K562 (cell line): ENCODE data around the gene ZER1. TPM values are rescaled to one million over a fixed set of nuclear protein-coding genes. Genes with fewer than 3 reads are reported as not detected.

Source experiments
- ADNP ChIP-seq: fragments of 200-800 bp; sonication (Bioruptor generic); IDR thresholded peaks from 2 replicates; pipeline ENCODE4 v1.6.1; 2016; ENCODE audit warnings: missing genetic modification characterization, missing compliant biosample characterization
- BHLHE40 ChIP-seq: IDR thresholded peaks from 2 replicates; pipeline ENCODE4 v1.6.1; 2011; ENCODE audit warnings: low read length, improper control_type of control experiment
- CBFA2T2 ChIP-seq: fragments of 450-650 bp; conservative IDR thresholded peaks from 2 replicates; pipeline ENCODE4 v1.6.1; 2017; ENCODE audit warnings: mild to moderate bottlenecking
- FOXA3 ChIP-seq, 2 experiments: fragments of 450-650 bp in 1 of 2; sonication (generic) in 1 of 2; formaldehyde crosslinking; IDR thresholded peaks in 1 of 2; conservative IDR thresholded peaks in 1 of 2; 2 replicates each; pipeline versions ENCODE4 v1.4.0 to v1.8.0; 2020 to 2022; ENCODE audit warnings: mild to moderate bottlenecking in 2 of 2, missing genetic modification reagents in 1 of 2
- GABPB2 ChIP-seq: fragments of 250-450 bp; sonication (Bioruptor Pico); conservative IDR thresholded peaks from 2 replicates; pipeline ENCODE4 v1.5.1; 2021; ENCODE audit warnings: mild to moderate bottlenecking
- IFI16 ChIP-seq: fragments of 250-450 bp; sonication (Bioruptor Pico); IDR thresholded peaks from 2 replicates; pipeline ENCODE4 v2.1.2; 2022; ENCODE audit warnings: mild to moderate bottlenecking, inconsistent platforms
- JUNB ChIP-seq: fragments of 450-650 bp; formaldehyde crosslinking; conservative IDR thresholded peaks from 2 replicates; pipeline ENCODE4 v1.4.0; 2020; ENCODE audit warnings: mild to moderate bottlenecking
- NCOA1 ChIP-seq: fragments of 450-650 bp; IDR thresholded peaks from 2 replicates; pipeline ENCODE4 v1.6.1; 2016; ENCODE audit warnings: low read depth
- NEUROD1 ChIP-seq: fragments of 150-350 bp; IDR thresholded peaks from 2 replicates; pipeline ENCODE4 v1.6.1; 2014; ENCODE audit warnings: borderline replicate concordance, low read length, low read depth; ENCODE audit not compliant: partially characterized antibody
- OTX1 ChIP-seq: fragments of 450-650 bp; formaldehyde crosslinking; IDR thresholded peaks from 2 replicates; pipeline ENCODE4 v1.4.0; 2022; ENCODE audit warnings: mild to moderate bottlenecking
- PHTF2 ChIP-seq: fragments of 250-450 bp; sonication (Bioruptor Pico); IDR thresholded peaks from 2 replicates; pipeline ENCODE4 v1.5.0; 2021; ENCODE audit warnings: mild to moderate bottlenecking
- RBM17 ChIP-seq: fragments of 200-400 bp; formaldehyde crosslinking; IDR thresholded peaks from 2 replicates; pipeline ENCODE4 v1.6.1; 2017; ENCODE audit warnings: low read depth, mild to moderate bottlenecking, low read length, borderline replicate concordance
- SMARCC2 ChIP-seq: fragments of 450-650 bp; IDR thresholded peaks from 2 replicates; pipeline ENCODE4 v1.6.1; 2017; ENCODE audit warnings: antibody characterized with exemption, moderate library complexity, mild to moderate bottlenecking, low read depth
- TAF7 ChIP-seq: fragments of 450-650 bp; IDR thresholded peaks from 2 replicates; pipeline ENCODE4 v1.6.1; 2016; ENCODE audit warnings: missing genetic modification characterization, missing compliant biosample characterization
- TBL1XR1 ChIP-seq, 2 experiments: IDR thresholded peaks; 2 replicates each; pipeline ENCODE4 v1.6.1; 2012; ENCODE audit warnings: improper control_type of control experiment in 2 of 2, low read length in 2 of 2, mild to moderate bottlenecking in 1 of 2
- TBP ChIP-seq: optimal IDR thresholded peaks from 2 replicates; pipeline ENCODE3; 2011; ENCODE audit warnings: low read depth, low read length, improper control_type of control experiment
- TEAD2 ChIP-seq: fragments of 450-650 bp; IDR thresholded peaks from 2 replicates; pipeline ENCODE4 v1.6.1; 2016; ENCODE audit warnings: missing genetic modification characterization, control low read depth, missing compliant biosample characterization
- ZC3H8 ChIP-seq: fragments of 450-650 bp; IDR thresholded peaks from 2 replicates; pipeline ENCODE4 v1.6.1; 2017
- ZFX ChIP-seq: sonication (generic); formaldehyde crosslinking; IDR thresholded peaks from 2 replicates; pipeline ENCODE4 v1.8.0; 2022; ENCODE audit warnings: mild to moderate bottlenecking, missing genetic modification reagents, moderate library complexity
- ZNF586 ChIP-seq: fragments of 450-650 bp; formaldehyde crosslinking; conservative IDR thresholded peaks from 2 replicates; pipeline ENCODE4 v1.4.0; 2020; ENCODE audit warnings: mild to moderate bottlenecking, moderate library complexity
- ZSCAN29 ChIP-seq: fragments of 450-650 bp; IDR thresholded peaks from 2 replicates; pipeline ENCODE4 v1.6.1; 2017
- polyA plus RNA-seq, 8 experiments: library from polyadenylated mRNA; depleted of rRNA in 4 of 8; stranded (reverse) in 5 of 8; unstranded in 3 of 8; fragments of >200 nt; fragmentation: Nextera tagmentation in 2 of 8; fragmentation: Illumina TruSeq in 1 of 8; extraction: Ambion mirVana in 2 of 8; extraction: Trizol in 1 of 8; gene quantifications; 2 replicates each; pipeline versions ENCODE4 v1.2.1 to v1.2.3, GENCODE V29; 2011 to 2014; ENCODE audit warnings: inconsistent platforms in 1 of 8, missing spikeins in 1 of 8
- total RNA-seq, 7 experiments: library from RNA; depleted of rRNA in 6 of 7; stranded (reverse); fragments of >200 nt in 6 of 7; fragmentation: Illumina TruSeq in 2 of 7; extraction: Trizol in 2 of 7; gene quantifications; 2 replicates each; pipeline versions ENCODE4 v1.2.1 to v1.2.3, GENCODE V29; 2011 to 2021; ENCODE audit warnings: low replicate concordance in 1 of 7
- TF ChIP-seq, protein P1 (sequence below): fragments of 450-650 bp; IDR thresholded peaks from 2 replicates; pipeline ENCODE4 v1.6.1; 2017; ENCODE audit warnings: mild to moderate bottlenecking, moderate library complexity
- TF ChIP-seq, protein P2 (sequence below): fragments of 450-650 bp; formaldehyde crosslinking; IDR thresholded peaks from 2 replicates; pipeline ENCODE4 v1.4.0; 2020; ENCODE audit warnings: mild to moderate bottlenecking, moderate library complexity
- TF ChIP-seq, protein P3 (sequence below): IDR thresholded peaks from 2 replicates; pipeline ENCODE4 v1.6.1; 2011; ENCODE audit warnings: borderline replicate concordance, low read depth, mild to moderate bottlenecking, moderate library complexity, low read length; ENCODE audit not compliant: insufficient read depth, poor library complexity, severe bottlenecking
- TF ChIP-seq, protein P4 (sequence below): fragments of 450-650 bp; IDR thresholded peaks from 2 replicates; pipeline ENCODE4 v1.6.1; 2016; ENCODE audit warnings: antibody characterized with exemption

The ZER1 gene
- total and polyA plus RNA-seq, 9 of the 15 experiments (the other 6 are each of a cell fraction or from before 2014, with no cell fraction given): 0.07 to 10.7 (median 6.2) TPM

DNA sequence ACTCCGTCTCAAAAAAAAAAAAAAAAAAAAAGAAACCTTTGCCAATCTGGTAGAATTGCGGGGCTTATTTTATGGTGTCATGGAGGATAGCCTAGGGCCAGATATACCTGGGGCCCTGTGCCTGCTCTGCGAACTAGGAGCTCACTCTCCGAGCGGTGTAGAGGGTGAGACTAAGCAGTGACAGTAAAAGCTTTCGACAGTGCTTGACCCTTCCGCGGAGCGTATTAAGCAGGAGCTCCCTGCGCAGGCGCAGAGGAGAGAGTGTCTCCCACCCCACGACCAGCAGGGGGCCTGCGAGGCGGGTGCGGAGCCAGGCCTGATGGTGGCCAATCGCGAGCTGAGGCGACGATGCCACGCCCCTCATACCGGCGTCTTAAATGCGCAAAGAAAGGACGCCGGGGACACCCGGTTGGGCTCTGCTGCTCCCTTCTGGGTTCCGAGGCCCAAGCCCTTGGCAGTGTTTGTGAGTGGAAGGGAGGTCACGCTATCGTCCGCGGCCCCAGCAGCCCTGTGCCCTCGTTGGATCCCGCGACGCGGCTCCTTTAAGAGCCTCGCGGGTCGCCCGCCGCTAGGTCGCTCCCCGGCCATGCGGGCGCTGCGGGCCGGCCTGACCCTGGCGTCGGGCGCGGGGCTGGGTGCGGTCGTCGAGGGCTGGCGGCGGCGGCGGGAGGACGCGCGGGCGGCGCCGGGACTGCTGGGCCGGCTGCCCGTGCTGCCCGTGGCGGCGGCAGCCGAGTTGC, 46.5 kb upstream of the ZER1 start, which contains the start of gene ENDOG (continued):
- no peak for TF ChIP-seq ZNF586
- peak; percentile 98 for TF ChIP-seq TBP
- TF ChIP-seq, protein P1, sequence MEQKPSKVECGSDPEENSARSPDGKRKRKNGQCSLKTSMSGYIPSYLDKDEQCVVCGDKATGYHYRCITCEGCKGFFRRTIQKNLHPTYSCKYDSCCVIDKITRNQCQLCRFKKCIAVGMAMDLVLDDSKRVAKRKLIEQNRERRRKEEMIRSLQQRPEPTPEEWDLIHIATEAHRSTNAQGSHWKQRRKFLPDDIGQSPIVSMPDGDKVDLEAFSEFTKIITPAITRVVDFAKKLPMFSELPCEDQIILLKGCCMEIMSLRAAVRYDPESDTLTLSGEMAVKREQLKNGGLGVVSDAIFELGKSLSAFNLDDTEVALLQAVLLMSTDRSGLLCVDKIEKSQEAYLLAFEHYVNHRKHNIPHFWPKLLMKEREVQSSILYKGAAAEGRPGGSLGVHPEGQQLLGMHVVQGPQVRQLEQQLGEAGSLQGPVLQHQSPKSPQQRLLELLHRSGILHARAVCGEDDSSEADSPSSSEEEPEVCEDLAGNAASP: no peak
- TF ChIP-seq CBFA2T2: no peak
- TF ChIP-seq ADNP: no peak
- no peak for TF ChIP-seq TEAD2
- TF ChIP-seq, protein P2, sequence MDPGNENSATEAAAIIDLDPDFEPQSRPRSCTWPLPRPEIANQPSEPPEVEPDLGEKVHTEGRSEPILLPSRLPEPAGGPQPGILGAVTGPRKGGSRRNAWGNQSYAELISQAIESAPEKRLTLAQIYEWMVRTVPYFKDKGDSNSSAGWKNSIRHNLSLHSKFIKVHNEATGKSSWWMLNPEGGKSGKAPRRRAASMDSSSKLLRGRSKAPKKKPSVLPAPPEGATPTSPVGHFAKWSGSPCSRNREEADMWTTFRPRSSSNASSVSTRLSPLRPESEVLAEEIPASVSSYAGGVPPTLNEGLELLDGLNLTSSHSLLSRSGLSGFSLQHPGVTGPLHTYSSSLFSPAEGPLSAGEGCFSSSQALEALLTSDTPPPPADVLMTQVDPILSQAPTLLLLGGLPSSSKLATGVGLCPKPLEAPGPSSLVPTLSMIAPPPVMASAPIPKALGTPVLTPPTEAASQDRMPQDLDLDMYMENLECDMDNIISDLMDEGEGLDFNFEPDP (CRISPR knock-in tag): no peak
- TF ChIP-seq RBM17: no peak
- TF ChIP-seq ZC3H8: no peak
- no peak for TF ChIP-seq NEUROD1
- TF ChIP-seq, protein P3, sequence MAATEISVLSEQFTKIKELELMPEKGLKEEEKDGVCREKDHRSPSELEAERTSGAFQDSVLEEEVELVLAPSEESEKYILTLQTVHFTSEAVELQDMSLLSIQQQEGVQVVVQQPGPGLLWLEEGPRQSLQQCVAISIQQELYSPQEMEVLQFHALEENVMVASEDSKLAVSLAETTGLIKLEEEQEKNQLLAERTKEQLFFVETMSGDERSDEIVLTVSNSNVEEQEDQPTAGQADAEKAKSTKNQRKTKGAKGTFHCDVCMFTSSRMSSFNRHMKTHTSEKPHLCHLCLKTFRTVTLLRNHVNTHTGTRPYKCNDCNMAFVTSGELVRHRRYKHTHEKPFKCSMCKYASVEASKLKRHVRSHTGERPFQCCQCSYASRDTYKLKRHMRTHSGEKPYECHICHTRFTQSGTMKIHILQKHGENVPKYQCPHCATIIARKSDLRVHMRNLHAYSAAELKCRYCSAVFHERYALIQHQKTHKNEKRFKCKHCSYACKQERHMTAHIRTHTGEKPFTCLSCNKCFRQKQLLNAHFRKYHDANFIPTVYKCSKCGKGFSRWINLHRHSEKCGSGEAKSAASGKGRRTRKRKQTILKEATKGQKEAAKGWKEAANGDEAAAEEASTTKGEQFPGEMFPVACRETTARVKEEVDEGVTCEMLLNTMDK: peak; percentile 98
- TF ChIP-seq TAF7 (tag): peak; percentile 42; the same call in 1 of the 2 replicates
- no peak for TF ChIP-seq JUNB (CRISPR knock-in tag)
- TF ChIP-seq OTX1 (CRISPR knock-in tag): no peak
- no peak for TF ChIP-seq PHTF2
- no peak for TF ChIP-seq GABPB2 (CRISPR knock-in tag)
- TF ChIP-seq NCOA1: no peak
- no peak for TF ChIP-seq IFI16 (CRISPR knock-in tag)
- TF ChIP-seq TBL1XR1 (IDR thresholded peaks at IDR 0.05; ENCODE audit: low read length in 2 of 2): no peak
- TF ChIP-seq FOXA3 (CRISPR knock-in tag; conservative IDR thresholded peaks at IDR 0.05 in 1 of 2, IDR thresholded peaks at IDR 0.05 in 1 of 2): no peak
- TF ChIP-seq ZFX (CRISPR knock-in tag): peak; percentile 67
- TF ChIP-seq, protein P4, sequence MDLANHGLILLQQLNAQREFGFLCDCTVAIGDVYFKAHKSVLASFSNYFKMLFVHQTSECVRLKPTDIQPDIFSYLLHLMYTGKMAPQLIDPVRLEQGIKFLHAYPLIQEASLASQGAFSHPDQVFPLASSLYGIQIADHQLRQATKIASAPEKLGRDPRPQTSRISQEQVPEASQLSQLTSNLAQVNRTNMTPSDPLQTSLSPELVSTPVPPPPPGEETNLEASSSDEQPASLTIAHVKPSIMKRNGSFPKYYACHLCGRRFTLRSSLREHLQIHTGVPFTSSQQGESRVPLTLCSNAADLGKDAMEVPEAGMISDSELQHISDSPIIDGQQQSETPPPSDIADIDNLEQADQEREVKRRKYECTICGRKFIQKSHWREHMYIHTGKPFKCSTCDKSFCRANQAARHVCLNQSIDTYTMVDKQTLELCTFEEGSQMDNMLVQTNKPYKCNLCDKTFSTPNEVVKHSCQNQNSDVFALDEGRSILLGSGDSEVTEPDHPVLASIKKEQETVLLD: peak; percentile 97
- TF ChIP-seq BHLHE40: no peak
- no peak for TF ChIP-seq SMARCC2
- TF ChIP-seq ZSCAN29: no peak
